HG02870 (cell line): ENCODE results near the gene ACACB.

Experiments
- ATAC-seq: cut with Tn5 transposase; IDR thresholded peaks from one replicate; pipeline ENCODE4 v1.9.1; 2021; ENCODE audit warnings: mild to moderate bottlenecking, moderate library complexity; ENCODE audit not compliant: unreplicated experiment

Gene ACACB

GRCh38 chr12:109274381-109274780 lies 158.0 kb downstream of the ACACB start:
- no peak for ATAC-seq

DNA sequence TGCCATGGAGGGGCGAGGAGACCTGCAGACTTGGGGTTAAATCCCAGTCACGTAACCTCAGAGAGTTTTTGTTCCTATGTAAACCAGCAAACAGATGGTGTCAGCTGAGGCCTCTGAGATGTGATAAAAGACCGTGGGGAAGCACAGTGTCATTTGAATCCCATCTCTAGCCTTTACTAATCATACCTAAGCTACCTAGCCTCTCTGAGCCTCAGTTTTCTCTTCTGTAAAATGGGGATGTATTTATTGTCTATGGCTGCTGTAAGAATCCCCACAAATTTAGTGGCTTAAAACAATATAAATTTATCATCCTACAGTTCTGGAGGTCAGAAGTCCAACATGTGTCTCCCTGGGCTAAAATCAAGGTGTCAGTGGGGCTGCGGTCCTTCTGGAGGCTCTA lies 158.8 kb downstream of the ACACB start:
- ATAC-seq, result no peak

DNA sequence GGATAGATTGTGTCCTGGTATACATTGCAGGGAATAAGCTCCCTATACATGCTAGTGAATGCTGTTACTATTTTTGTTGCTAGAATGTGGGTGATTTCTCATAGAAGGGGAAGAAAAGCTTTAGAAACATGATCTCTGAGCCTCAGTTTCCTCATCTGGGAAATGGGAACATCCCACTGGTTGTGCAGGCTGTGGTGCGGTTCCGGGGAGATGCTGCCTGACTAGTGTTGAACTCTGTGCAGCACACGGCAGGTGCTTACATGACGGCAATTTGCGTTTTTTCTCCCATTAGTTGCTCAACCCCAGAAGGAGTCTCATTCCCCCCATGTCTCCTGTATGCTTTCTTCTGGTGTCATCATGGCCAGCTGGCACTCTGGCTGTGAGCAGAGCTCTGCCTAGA lies 159.8 kb downstream of the ACACB start:
- ATAC-seq, result no peak

GRCh38 chr12:109277255-109277898 lies 161.0 kb downstream of the ACACB start:
- no peak for ATAC-seq

DNA sequence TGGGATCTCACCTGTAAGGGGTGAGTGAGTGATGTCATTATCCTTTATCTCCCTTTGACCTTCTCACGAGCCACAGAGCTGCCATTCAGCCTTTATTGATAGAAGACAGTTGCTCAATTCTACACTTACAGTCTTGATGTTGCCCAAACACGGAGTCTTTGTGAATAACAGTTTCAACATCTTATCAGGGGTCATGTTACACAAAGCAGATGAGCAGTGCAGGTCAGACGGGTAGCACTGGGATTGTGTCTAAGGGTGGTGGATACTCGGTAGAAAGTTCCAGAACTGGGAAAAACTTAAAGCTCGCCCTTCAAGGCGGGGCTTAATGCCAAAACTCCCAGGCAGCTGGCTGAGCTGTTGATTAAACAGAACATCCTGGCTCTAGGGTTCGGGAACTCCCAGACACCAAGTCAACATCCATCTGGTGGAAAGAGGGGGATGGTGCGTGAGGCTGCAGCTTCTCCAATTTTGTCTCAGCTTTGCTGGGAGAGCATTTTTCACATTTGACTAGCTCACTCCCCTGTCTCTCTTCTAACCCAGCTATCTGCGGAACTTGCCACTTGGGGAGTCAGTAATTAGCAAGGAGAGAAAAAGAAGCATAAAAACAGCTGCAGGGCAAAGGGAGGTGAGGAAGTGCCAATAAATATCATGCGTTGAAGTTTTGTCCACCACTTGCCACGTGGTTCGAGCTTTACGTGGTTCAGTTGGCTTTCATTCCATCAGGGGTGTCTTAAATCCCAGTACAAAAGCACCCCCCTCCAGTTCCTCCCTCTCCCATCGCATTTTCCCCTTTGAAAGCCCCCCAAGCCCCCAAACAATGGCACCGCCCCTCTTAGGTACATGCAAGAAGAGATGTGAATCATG lies 161.7 kb downstream of the ACACB start:
- no peak for ATAC-seq

GRCh38 chr12:109278912-109279311 lies 162.5 kb downstream of the ACACB start:
- ATAC-seq, result no peak

- ATAC-seq, result no peak
These were observed 163.1 kb downstream of the ACACB start for GRCh38 chr12:109279525-109279924.

DNA sequence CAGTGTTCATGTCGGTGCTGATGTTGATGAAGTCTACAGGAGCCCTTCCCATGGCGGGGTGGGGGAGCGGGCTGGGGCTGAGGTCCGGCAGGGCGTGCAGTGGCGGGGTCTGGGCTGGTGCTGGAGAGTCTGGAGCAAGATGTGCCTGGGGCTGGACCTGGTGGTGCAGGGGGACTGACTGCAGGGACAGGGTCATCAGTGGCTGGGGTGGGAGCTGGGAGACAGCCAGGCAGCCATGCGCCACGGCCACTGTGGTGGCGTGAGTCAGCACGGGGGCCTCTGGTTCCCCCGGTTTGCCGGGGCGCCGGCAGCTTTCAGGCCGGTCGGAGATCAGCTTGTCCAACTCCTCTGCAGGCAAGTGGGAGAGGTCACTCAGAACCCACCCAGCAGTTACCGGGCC lies 165.1 kb downstream of the ACACB start:
- ATAC-seq, result no peak

DNA sequence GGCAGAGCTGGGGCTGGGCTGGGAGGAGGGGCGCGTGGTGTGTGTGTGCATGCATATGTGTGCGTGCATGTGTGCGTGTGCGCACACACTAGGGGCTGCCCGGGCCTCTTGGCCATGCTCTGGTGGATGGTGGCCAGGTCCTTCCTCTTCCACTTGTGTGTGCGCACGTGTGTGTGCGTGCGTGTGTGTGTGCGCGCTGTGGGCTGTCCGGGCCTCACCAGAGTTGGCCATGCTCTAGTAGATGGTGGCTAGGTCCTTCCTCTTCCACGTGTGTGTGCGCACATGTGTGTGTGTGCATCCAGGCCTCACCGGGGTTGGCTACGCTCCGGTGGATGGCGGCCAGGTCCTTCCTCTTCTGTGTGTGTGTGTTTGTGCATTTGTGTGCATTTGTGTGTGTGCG lies 168.0 kb downstream of the ACACB start:
- no peak for ATAC-seq

DNA sequence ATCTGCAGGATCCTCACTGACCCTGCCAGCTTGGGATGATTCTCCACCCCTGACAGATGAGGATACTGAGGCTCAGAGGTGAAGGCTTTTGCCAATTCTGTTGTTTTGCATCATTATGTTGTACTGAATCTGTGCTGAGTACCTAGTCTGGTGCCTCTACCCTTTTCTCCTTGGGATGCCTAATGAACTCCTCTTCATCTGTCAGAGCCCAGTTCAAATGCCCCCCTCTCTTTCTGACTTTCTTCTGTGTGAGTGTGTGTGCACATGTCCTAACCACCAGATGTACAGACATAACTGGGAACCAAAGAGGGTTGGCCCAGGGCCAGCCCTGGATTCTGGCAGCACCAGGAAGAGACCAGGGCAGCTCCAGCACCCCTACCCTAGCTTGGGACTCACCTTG lies 169.9 kb downstream of the ACACB start:
- no peak for ATAC-seq

DNA sequence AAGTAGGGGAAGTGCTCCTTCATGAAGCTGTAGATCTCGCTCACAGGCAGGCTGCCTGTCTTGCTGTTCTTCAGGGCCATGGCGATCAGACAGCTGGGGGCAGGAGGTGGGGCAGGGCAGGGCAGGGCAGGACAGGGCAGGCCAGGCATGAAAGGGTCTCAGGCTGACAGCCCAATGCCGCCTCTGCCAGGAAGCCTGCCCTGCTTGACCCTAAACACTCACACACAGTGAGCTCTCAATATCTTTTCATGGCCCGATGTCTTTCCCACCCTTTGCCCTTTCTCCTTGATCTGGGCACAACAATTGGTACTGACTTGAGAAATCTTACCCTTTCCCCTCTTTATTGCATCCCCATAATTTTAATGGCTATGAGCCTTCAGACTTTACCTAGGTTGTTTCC lies 170.3 kb downstream of the ACACB start:
- no peak for ATAC-seq

DNA sequence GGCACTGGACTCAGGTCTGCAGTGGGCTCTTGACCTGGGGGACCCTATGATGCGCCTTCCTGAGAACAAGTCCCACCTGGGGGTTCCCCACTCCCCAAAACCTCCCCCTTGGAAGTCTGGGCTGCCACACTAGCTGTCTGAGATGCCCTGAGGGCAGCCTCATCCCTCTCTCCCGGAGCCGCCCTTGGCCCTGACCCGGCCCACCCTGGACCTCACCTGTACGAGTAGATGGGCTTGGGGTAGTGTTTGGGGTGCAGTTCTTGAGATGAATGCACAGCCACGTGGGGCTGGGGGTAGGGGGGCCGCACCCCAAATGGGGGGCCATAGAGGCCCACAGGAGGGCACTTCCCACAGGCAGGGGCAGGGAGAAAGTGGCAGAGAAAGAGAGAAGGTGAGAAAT lies 170.8 kb downstream of the ACACB start:
- no peak for ATAC-seq

GRCh38 chr12:109287811-109288469 lies 171.6 kb downstream of the ACACB start:
- ATAC-seq, result no peak

GRCh38 chr12:109288571-109288970 lies 172.2 kb downstream of the ACACB start:
- no peak for ATAC-seq

GRCh38 chr12:109289004-109289403 lies 172.6 kb downstream of the ACACB start:
- no peak for ATAC-seq

DNA sequence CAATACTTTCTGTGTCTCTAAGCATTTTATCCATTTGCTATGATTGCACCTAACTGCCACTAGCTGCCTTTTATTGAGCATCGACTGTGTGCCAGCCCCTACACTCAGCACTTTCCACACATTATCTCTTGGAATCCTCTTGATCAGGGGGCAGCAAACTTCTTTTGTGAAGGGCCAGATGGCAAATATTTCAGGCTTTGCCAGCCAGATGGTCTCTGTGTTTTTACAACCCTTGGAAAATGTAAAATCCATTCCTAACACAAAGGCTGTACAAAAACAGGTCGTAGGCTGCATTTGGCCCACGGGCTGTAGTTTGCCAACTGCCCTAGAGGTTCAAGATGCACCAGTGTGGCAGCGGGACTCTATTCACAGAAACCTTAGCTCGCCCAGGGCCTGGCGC lies 173.2 kb downstream of the ACACB start:
- no peak for ATAC-seq

DNA sequence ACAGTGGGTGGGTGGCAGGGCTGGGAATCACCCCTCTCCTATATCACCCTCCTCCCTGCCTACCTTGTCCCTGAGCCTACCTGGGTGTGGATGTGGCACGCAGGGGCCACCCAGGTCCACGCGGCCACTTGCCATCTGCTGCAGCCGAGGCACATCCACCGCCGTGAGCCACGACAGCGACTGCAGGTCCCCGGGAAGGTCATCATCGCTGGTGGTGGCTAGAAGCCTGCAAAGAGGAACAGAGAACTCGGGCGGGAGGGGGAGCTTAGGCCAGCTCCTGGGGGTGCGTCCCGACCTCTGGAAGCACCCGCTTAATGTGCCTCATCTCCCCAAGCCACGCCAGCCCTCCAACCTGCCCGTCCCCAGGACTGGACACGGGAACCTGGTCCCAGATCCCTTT lies 173.7 kb downstream of the ACACB start:
- ATAC-seq, result no peak

GRCh38 chr12:109291117-109291516 lies 174.7 kb downstream of the ACACB start:
- ATAC-seq, result no peak

DNA sequence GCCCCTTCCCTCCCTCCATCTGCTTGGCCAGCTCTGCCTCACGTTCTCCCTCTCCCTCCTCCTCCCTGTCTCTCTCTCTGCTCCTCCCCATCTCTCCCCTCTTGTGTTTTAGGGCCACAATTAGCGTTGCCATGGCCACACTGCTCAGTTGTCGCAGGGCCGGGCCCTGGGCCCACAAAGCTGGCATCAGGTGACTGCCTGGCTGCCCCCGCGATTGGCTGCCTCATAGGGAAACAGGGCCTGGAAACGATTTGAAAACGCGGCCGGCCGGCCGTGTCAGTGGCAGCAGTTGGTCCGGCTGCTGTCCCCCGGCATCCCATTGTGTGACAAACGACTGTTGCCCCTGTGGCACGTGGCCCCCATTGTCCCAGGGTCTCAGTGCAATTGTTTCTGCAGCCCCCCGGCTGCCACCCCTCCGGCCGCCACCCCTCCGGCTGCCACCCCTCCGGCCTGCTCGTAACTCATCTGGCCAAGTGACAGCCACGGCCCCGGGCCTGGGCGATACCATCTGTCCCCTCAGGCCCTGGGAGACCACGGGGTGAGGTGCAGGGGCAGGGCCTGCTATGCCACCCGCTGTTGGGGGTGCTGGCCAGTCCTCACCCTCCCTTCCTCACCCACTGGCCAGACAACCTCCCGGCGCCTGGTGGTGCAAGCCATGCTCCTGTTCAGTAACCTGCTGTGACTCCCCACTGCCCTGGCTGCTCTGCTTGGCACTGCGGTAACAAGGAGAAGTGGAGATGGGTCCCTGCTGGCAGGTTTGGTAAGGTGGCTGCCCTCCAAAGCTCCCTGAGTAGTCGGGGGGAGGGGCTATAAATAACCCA lies 175.3 kb downstream of the ACACB start:
- no peak for ATAC-seq

GRCh38 chr12:109292342-109292711 lies 175.9 kb downstream of the ACACB start:
- ATAC-seq, result no peak

DNA sequence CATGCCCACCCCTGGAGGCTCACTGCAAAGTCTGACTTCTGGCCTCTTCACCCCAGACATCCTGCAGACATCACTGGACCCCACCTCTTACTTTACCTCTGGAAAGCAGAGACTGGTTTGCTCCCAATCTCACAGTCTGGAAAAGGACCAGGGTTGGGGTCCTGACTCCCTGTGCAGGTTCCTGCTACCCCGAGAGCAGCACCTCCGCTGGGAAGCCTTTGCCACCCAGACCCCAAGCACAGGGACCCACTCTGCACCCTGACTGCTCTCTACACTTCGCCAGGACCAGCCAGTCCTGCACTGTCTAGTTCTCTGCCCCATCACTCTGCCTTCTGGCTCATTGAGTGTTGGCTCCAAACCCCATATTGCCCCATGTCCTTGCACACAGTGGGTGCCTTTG lies 176.7 kb downstream of the ACACB start:
- no peak for ATAC-seq
